WTC11 (cell line): ENCODE results near the gene POLR2C. TPM values are rescaled to one million over a fixed set of nuclear protein-coding genes. Genes with fewer than 3 reads are reported as not detected.
A peak's percentile ranks its signal among the peaks of the same experiment; 100 is the strongest.

ENCODE experiments used
- ATAC-seq: fragments of 200-7000 bp; cut with Tn5 transposase; 2 replicates; pipeline ENCODE4 v1.10.0; 2021; ENCODE audit warnings: mild to moderate bottlenecking, moderate library complexity
- CTCF ChIA-PET: fragments of 300-600 bp; sonication (Branson Sonifier 250); formaldehyde crosslinking; loops from one replicate; lab custom pipeline; 2021; ENCODE audit warnings: antibody characterized with exemption; lab: Charles Lee
- POLR2A ChIA-PET: fragments of 350-600 bp; sonication (Branson Sonifier 250); formaldehyde crosslinking; loops from one replicate; lab custom pipeline; 2021; ENCODE audit warnings: antibody characterized with exemption; lab: Charles Lee
- DNase-seq: peaks from one replicate; pipeline ENCODE4 v3.0.0; 2021; ENCODE audit warnings: low spot score
- H3K27ac Mint-ChIP-seq: 2 replicates; pipeline ENCODE4 v1.8.0; 2021; ENCODE audit warnings: mixed read lengths
- H3K27me3 Mint-ChIP-seq: 2 replicates; pipeline ENCODE4 v1.8.0; 2021; ENCODE audit warnings: low read depth, mild to moderate bottlenecking, moderate library complexity, mixed read lengths
- H3K36me3 Mint-ChIP-seq: 2 replicates; pipeline ENCODE4 v1.8.0; 2021; ENCODE audit warnings: mixed read lengths
- H3K4me1 Mint-ChIP-seq: 2 replicates; pipeline ENCODE4 v1.8.0; 2022; ENCODE audit warnings: mixed read lengths
- H3K4me3 Mint-ChIP-seq: 2 replicates; pipeline ENCODE4 v1.8.0; 2021; ENCODE audit warnings: mild to moderate bottlenecking, moderate library complexity, mixed read lengths
- H3K9me3 Mint-ChIP-seq: 2 replicates; pipeline ENCODE4 v1.8.0; 2021; ENCODE audit warnings: mixed read lengths
- ESRRA ChIP-seq: sonication (generic); formaldehyde crosslinking; IDR thresholded peaks from 2 replicates; pipeline ENCODE4 v1.8.1; 2022; ENCODE audit warnings: mild to moderate bottlenecking, missing genetic modification reagents, borderline replicate concordance
- ETV6 ChIP-seq: sonication (generic); formaldehyde crosslinking; IDR thresholded peaks from 2 replicates; pipeline ENCODE4 v1.8.1; 2022; ENCODE audit warnings: mild to moderate bottlenecking, missing genetic modification reagents
- IRF1 ChIP-seq: sonication (generic); formaldehyde crosslinking; IDR thresholded peaks from 2 replicates; pipeline ENCODE4 v1.8.0; 2023; ENCODE audit warnings: missing genetic modification reagents
- MAX ChIP-seq: sonication (generic); formaldehyde crosslinking; IDR thresholded peaks from 2 replicates; pipeline ENCODE4 v1.8.0; 2022; ENCODE audit warnings: mild to moderate bottlenecking, missing genetic modification reagents
- MLX ChIP-seq: sonication (generic); formaldehyde crosslinking; IDR thresholded peaks from 2 replicates; pipeline ENCODE4 v1.8.1; 2023; ENCODE audit warnings: mild to moderate bottlenecking, missing genetic modification reagents, moderate library complexity
- RELA ChIP-seq: sonication (generic); formaldehyde crosslinking; IDR thresholded peaks from 2 replicates; pipeline ENCODE4 v1.8.1; 2022; ENCODE audit warnings: missing genetic modification reagents, mild to moderate bottlenecking, borderline replicate concordance
- SP1 ChIP-seq: sonication (generic); formaldehyde crosslinking; conservative IDR thresholded peaks from 2 replicates; pipeline ENCODE4 v1.8.1; 2022; ENCODE audit warnings: missing genetic modification reagents
- TP53 ChIP-seq: sonication (generic); formaldehyde crosslinking; IDR thresholded peaks from 2 replicates; pipeline ENCODE4 v1.8.1; 2023; ENCODE audit warnings: mild to moderate bottlenecking, missing genetic modification reagents
- USF1 ChIP-seq: sonication (generic); formaldehyde crosslinking; IDR thresholded peaks from 2 replicates; pipeline ENCODE4 v1.8.0; 2022; ENCODE audit warnings: mild to moderate bottlenecking, missing genetic modification reagents
- USF2 ChIP-seq: sonication (generic); formaldehyde crosslinking; IDR thresholded peaks from 2 replicates; pipeline ENCODE4 v1.8.1; 2023; ENCODE audit warnings: mild to moderate bottlenecking, missing genetic modification reagents, moderate library complexity
- ZNF219 ChIP-seq: sonication (generic); formaldehyde crosslinking; IDR thresholded peaks from 2 replicates; pipeline ENCODE4 v1.8.0; 2023; ENCODE audit warnings: missing genetic modification reagents, mild to moderate bottlenecking, borderline replicate concordance
- ZNF416 ChIP-seq: fragments of 250-450 bp; sonication (Bioruptor Pico); IDR thresholded peaks from 2 replicates; pipeline ENCODE4 v1.9.0; 2021; ENCODE audit warnings: mild to moderate bottlenecking, inconsistent platforms
- ZNF671 ChIP-seq: fragments of 250-450 bp; sonication (Bioruptor Pico); IDR thresholded peaks from 2 replicates; pipeline ENCODE4 v1.8.0; 2021; ENCODE audit warnings: mild to moderate bottlenecking
- total RNA-seq: library from RNA; stranded (reverse); gene quantifications from 3 replicates; pipeline ENCODE4 v1.2.3, GENCODE V29; 2021
- TF ChIP-seq, protein P1 (sequence below): sonication (generic); formaldehyde crosslinking; IDR thresholded peaks from 2 replicates; pipeline ENCODE4 v1.8.0; 2023; ENCODE audit warnings: mild to moderate bottlenecking, missing genetic modification reagents
- TF ChIP-seq, protein P2 (sequence below): sonication (generic); formaldehyde crosslinking; IDR thresholded peaks from 2 replicates; pipeline ENCODE4 v1.8.0; 2022; ENCODE audit warnings: missing genetic modification reagents

POLR2C gene
- total RNA-seq, 1 experiment from 2014 or later = 75.4 TPM

DNA sequence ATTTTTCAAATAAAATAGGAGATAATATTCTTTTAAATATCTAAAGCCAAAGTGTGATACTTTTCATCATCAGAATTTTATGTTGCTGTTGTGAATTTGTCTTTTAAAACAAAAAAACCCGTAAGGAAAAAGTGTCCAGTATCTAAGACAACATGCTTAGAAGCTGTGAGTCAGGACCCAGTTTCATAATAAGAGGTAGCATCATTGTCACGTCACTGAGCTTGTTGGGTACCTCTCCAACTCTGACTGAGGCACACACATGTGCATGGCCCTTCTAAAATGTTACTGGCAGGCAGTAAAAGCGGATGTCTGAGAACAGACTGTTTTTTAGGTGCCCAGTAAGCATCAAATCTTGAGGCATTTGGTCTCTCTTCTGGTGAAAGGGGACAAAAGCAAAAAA is 17.8 kb upstream of the POLR2C start:
- Mint-ChIP-seq H3K36me3 (peaks cover 35% of the 10 kb centered on the region), H3K27ac (no peak overlapping the region), H3K4me3 (no peak overlapping the region)
- CTCF ChIA-PET = interaction anchor here (3.8 kb wide), 1 partner anchor 27 kb away, joined by 32 read pairs; no protein-coding TSS in a partner anchor
- POLR2A ChIA-PET = no interaction called here
- TF ChIP-seq ESRRA (CRISPR knock-in tag) (no peak), ZNF671 (no peak), MLX (CRISPR knock-in tag) (no peak), SP1 (CRISPR knock-in tag) (no peak), ZNF219 (CRISPR knock-in tag) (no peak), TP53 (CRISPR knock-in tag) (no peak), USF1 (CRISPR knock-in tag) (no peak), RELA (CRISPR knock-in tag) (no peak), USF2 (CRISPR knock-in tag) (no peak)
- TF ChIP-seq, protein P1, sequence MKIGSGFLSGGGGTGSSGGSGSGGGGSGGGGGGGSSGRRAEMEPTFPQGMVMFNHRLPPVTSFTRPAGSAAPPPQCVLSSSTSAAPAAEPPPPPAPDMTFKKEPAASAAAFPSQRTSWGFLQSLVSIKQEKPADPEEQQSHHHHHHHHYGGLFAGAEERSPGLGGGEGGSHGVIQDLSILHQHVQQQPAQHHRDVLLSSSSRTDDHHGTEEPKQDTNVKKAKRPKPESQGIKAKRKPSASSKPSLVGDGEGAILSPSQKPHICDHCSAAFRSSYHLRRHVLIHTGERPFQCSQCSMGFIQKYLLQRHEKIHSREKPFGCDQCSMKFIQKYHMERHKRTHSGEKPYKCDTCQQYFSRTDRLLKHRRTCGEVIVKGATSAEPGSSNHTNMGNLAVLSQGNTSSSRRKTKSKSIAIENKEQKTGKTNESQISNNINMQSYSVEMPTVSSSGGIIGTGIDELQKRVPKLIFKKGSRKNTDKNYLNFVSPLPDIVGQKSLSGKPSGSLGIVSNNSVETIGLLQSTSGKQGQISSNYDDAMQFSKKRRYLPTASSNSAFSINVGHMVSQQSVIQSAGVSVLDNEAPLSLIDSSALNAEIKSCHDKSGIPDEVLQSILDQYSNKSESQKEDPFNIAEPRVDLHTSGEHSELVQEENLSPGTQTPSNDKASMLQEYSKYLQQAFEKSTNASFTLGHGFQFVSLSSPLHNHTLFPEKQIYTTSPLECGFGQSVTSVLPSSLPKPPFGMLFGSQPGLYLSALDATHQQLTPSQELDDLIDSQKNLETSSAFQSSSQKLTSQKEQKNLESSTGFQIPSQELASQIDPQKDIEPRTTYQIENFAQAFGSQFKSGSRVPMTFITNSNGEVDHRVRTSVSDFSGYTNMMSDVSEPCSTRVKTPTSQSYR = no peak
- TF ChIP-seq, all 79 proteins: peak for 0
- Mint-ChIP-seq H3K27me3 (no peaks in the 10 kb centered on the region), H3K4me1 (peaks cover 13% of the 10 kb centered on the region), H3K9me3 (peaks cover 22% of the 10 kb centered on the region)
- DNase-seq (no peak), ATAC-seq (no peak)

DNA sequence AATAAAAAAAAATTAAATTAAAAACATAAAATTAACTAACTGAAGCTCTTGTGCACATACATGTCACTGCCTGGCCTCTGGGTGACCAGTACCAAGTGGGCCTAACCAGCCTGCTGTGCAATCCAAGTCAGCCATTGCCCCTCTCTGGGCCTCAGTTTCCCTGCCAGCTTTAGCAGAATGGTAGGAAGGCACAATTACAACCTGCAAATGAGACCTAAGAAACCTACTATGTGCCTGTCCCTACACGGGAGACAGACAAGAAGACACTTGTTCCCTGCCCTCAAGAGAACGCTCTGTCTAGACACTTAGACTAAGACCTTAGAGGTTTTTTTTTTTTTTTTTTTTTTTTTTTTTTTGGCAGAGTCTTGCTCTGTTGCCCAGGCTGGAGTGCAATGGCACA is 17.0 kb upstream of the POLR2C start:
- CTCF ChIA-PET = interaction anchor here (0.7 to 3.8 kb wide), 3 partner anchors 14 to 28 kb away, joined by 6 to 36 read pairs (median 32); partner anchors contain the start of gene POLR2C
- peaks cover 27% of the 10 kb centered on the region for H3K36me3 Mint-ChIP-seq
- TF ChIP-seq MAX (CRISPR knock-in tag) (no peak), ETV6 (CRISPR knock-in tag) (no peak), USF2 (CRISPR knock-in tag) (no peak)
- H3K9me3 Mint-ChIP-seq = peaks cover 14% of the 10 kb centered on the region
- POLR2A ChIA-PET = interaction anchor here (0.7 kb wide), 1 partner anchor 19 kb away, joined by 3 read pairs; no protein-coding TSS in a partner anchor
- no peak for DNase-seq
- no peak overlapping the region for H3K27ac Mint-ChIP-seq
- H3K4me1 Mint-ChIP-seq = peaks cover 13% of the 10 kb centered on the region
- no peaks in the 10 kb centered on the region for H3K27me3 Mint-ChIP-seq
- no peak for ATAC-seq
- H3K4me3 Mint-ChIP-seq = peak overlapping the region; percentile 33; the same call in 1 of the 2 replicates

- peak; percentile 36 for ATAC-seq
- TF ChIP-seq, protein P2, sequence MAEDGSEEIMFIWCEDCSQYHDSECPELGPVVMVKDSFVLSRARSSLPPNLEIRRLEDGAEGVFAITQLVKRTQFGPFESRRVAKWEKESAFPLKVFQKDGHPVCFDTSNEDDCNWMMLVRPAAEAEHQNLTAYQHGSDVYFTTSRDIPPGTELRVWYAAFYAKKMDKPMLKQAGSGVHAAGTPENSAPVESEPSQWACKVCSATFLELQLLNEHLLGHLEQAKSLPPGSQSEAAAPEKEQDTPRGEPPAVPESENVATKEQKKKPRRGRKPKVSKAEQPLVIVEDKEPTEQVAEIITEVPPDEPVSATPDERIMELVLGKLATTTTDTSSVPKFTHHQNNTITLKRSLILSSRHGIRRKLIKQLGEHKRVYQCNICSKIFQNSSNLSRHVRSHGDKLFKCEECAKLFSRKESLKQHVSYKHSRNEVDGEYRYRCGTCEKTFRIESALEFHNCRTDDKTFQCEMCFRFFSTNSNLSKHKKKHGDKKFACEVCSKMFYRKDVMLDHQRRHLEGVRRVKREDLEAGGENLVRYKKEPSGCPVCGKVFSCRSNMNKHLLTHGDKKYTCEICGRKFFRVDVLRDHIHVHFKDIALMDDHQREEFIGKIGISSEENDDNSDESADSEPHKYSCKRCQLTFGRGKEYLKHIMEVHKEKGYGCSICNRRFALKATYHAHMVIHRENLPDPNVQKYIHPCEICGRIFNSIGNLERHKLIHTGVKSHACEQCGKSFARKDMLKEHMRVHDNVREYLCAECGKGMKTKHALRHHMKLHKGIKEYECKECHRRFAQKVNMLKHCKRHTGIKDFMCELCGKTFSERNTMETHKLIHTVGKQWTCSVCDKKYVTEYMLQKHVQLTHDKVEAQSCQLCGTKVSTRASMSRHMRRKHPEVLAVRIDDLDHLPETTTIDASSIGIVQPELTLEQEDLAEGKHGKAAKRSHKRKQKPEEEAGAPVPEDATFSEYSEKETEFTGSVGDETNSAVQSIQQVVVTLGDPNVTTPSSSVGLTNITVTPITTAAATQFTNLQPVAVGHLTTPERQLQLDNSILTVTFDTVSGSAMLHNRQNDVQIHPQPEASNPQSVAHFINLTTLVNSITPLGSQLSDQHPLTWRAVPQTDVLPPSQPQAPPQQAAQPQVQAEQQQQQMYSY (CRISPR knock-in tag) = no peak
- TF ChIP-seq ZNF416 (CRISPR knock-in tag) (no peak), IRF1 (CRISPR knock-in tag) (no peak)
- H3K4me3 Mint-ChIP-seq = peak overlapping the region; percentile 91
- peak overlapping the region; percentile 9 for H3K27ac Mint-ChIP-seq
- H3K36me3 Mint-ChIP-seq = peaks cover 20% of the 10 kb centered on the region
- peaks cover 13% of the 10 kb centered on the region for H3K4me1 Mint-ChIP-seq
- ChIA-PET CTCF (interaction anchor here (0.7 to 3.8 kb wide), 13 partner anchors 9 to 354 kb away, joined by 3 to 36 read pairs (median 5); partner anchors contain the start of genes CCL17, CPNE2 and POLR2C), POLR2A (interaction anchor here (0.8 to 1.3 kb wide), 5 partner anchors 15 to 73 kb away, joined by 3 to 9 read pairs (median 4); partner anchors contain the start of gene POLR2C)
- DNase-seq = no peak
- peaks cover 2% of the 10 kb centered on the region for H3K9me3 Mint-ChIP-seq
- H3K27me3 Mint-ChIP-seq = no peaks in the 10 kb centered on the region
Measured at GRCh38 chr16:57446531-57447185, 15.8 kb upstream of the POLR2C start.
